GM18511 (cell line): Measurements from ENCODE around the gene CALML4.

Experiments
- ATAC-seq: cut with Tn5 transposase; IDR thresholded peaks from one replicate; pipeline ENCODE4 v1.9.1; 2021; ENCODE audit warnings: mild to moderate bottlenecking, moderate library complexity; ENCODE audit not compliant: unreplicated experiment

The CALML4 gene

DNA sequence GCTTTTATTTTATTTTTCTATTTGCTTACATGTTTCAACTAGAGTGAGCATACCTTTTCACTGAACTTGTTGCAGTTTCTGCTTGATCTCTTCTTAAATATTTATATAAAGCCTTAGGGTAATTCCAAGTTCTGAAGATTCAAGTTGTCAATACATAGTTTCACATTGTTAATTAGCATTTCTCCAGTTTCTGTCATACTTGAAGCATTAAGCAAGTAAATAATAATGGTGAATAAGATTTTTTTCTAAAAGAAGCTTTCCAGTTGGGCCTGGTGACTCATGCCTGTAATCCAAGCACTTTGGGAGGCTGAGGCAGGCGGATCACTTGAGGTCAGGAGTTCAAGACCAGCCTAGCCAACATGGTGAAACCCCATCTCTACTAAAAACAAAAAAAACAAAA is 53.9 kb downstream of the CALML4 start:
- no peak for ATAC-seq

DNA sequence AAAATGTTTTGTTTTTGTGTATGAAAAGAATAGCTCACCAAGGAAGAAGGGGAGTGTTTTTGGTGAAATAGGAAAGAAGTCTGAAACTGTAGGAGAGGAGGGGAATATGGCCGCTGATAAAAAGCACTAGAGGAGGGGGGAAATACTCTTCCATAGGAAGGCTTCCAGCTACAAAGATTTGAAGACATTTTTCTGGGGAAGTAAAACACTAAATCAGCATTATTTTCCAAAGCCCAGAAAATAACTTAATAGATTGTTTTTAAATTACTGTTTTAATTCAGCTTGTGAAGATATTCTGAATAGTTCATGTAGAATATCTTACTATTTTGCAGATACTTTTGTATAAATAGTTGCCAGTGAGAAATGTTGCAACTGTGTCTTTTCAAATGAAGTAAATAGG is 54.9 kb downstream of the CALML4 start:
- ATAC-seq, result no peak

DNA sequence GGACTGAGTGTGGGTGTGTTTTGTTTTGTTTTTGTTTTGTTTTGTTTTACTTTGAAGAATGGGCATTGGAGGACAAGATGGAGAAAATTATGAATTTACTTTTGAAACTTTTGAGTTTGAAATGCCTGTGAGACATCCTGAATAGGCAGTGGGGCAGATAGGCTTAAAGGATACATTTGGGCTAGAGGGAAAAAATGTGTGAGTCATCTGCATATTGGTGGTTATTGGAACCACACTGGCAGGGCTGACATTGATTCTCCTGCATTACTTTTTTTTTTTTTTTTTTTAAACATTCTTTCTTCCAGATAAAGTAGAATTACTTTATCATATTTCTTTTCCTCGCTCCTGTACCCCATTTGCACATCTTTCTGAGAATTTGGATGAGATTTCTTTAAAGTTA is 56.1 kb downstream of the CALML4 start:
- ATAC-seq, result no peak

DNA sequence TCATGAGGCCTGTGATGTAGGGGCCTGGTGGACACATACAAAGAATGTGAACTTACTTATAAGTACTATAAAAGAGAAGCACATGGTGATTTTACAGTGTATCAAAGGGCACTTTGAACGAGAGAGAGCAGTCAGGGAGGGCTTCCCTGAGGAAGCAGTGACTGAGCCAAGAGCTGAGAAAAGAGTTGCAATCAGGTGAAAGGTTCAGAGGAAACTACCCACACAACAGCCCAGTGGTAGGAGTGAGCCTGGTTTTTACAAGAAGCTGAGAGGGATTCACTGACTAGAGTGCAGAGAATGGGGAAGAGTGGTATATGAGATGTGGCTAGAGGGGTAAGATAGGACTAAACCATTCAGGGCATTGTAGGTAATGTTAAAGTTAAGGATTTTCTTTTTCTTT is 57.1 kb downstream of the CALML4 start:
- no peak for ATAC-seq

DNA sequence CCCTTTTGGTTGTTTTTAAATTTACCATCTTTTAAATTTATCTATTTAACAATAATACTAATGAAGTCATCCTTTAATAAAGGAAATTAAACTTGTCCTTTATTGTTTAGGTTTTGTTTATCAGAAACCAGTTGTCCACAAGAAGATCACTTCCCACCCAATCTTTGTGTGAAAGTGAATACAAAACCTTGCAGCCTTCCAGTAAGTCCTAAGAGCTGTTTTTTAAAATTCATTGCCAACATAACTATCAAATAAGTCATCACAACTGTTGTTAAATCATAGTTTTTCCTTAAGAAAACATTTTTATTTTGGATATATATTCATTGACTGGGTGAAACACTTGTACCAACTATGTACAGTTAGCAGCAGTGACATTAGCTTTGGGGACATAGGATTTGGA is 59.4 kb downstream of the CALML4 start:
- no peak for ATAC-seq

DNA sequence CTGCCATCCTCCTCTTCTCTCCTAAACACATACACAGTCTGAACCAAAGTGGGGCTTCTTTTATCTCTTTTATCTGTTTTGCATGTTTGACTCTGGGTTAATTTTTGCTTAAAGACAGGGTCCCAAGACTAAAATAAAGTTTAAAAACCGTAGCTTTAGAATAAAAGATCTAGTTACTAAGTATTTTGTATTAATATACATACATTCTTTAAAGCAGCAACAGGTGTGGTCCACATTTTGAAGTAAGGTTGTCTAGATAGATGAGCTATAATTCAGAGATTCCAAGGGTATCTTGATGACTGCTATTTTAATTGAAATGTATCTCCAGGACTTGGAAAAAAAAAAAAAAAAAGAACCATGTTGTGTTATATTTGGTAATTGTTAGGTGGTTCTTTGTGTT is 61.3 kb downstream of the CALML4 start:
- no peak for ATAC-seq

DNA sequence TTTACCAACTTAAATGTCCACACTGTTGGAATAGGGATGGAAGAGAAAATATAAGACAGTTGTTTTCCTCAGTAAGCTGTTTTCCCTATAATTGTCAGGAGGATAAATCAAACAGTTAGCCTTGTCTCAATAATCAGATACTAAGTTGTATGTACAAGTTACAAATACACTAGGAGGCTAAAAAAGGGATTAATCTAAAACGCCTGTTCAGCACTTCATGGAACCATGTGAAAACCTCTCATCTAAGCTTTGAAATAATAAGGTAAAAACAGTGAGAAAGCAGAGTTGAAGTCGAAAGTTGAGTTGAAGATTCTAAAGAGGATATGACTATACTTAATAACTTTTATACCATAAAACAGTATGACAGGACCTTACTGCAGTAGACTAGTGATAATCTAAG is 62.0 kb downstream of the CALML4 start:
- ATAC-seq, result no peak
